SK-N-SH (cell line): Measurements from ENCODE around the gene PPP3CA. TPM values are rescaled to one million over a fixed set of nuclear protein-coding genes. Genes with fewer than 3 reads are reported as not detected.

Source experiments
- CTCF ChIA-PET: fragments of 300-600, 350-600 bp; formaldehyde crosslinking; extraction: SDS; loops from one replicate; lab custom pipeline; 2021; lab: Yijun Ruan, JAX
- POLR2A ChIA-PET: fragments of 350-600 bp; sonication (Branson Sonifier 250); formaldehyde crosslinking; extraction: SDS; loops from one replicate; lab custom pipeline; 2020; ENCODE audit warnings: antibody characterized with exemption, inconsistent platforms; lab: Yijun Ruan, JAX
- DNase-seq: peaks from one replicate; pipeline ENCODE4 v3.0.0; 2012
- H2AFZ ChIP-seq: fragments of 200-600 bp; sonication (generic); 2 replicates; pipeline ENCODE4 v1.8.1; 2016; ENCODE audit warnings: antibody characterized with exemption, mild to moderate bottlenecking, low read depth
- H3F3A ChIP-seq: fragments of 200-600 bp; sonication (generic); replicated peaks from 2 replicates; pipeline ENCODE3; 2016; ENCODE audit warnings: antibody characterized with exemption, mild to moderate bottlenecking; ENCODE audit not compliant: insufficient read depth
- H3K27ac ChIP-seq, 2 experiments: fragments of 200-500 bp in 1 of 2; fragments of 200-600 bp in 1 of 2; sonication (Bioruptor generic) in 1 of 2; sonication (generic), shearing (Covaris generic) in 1 of 2; 2 replicates each; pipeline versions ENCODE4 v1.5.1 to v1.6.1; 2014 to 2016; ENCODE audit warnings: low read depth in 2 of 2, inconsistent platforms in 1 of 2, low read length in 1 of 2, mild to moderate bottlenecking in 1 of 2, mixed read lengths in 1 of 2
- H3K27me3 ChIP-seq: fragments of 200-600 bp; sonication (generic), shearing (Covaris generic); 2 replicates; pipeline ENCODE4 v1.6.1; 2016; ENCODE audit warnings: mixed run types; ENCODE audit not compliant: insufficient read depth
- H3K36me3 ChIP-seq, 2 experiments: fragments of 200-500 bp in 1 of 2; fragments of 200-600 bp in 1 of 2; sonication (Bioruptor generic) in 1 of 2; sonication (generic) in 1 of 2; replicated peaks in 1 of 2; 2 replicates each; pipeline versions ENCODE3 to v1.5.1; 2014 to 2016; ENCODE audit warnings: low read length in 1 of 2, mild to moderate bottlenecking in 1 of 2; ENCODE audit not compliant: insufficient read depth in 2 of 2, control insufficient read depth in 1 of 2
- H3K4me1 ChIP-seq, 2 experiments: fragments of 200-500 bp in 1 of 2; fragments of 200-600 bp in 1 of 2; sonication (Bioruptor generic) in 1 of 2; sonication (generic), shearing (Covaris generic) in 1 of 2; 2 replicates each; pipeline versions ENCODE4 v1.5.1 to v1.6.1; 2014 to 2016; ENCODE audit warnings: low read depth in 1 of 2, low read length in 1 of 2, mixed run types in 1 of 2; ENCODE audit not compliant: insufficient read depth in 2 of 2, control insufficient read depth in 1 of 2
- H3K4me2 ChIP-seq: fragments of 200-600 bp; sonication (generic), shearing (Covaris generic); 2 replicates; pipeline ENCODE4 v1.6.1; 2017; ENCODE audit warnings: mixed run types
- H3K4me3 ChIP-seq, 2 experiments: fragments of 200-500 bp in 1 of 2; fragments of 200-600 bp in 1 of 2; sonication (Bioruptor generic) in 1 of 2; sonication (generic), shearing (Covaris generic) in 1 of 2; 2 replicates each; pipeline versions ENCODE4 v1.5.1 to v1.8.1; 2014 to 2016; ENCODE audit warnings: low read depth in 2 of 2, inconsistent platforms in 1 of 2, low read length in 1 of 2, mild to moderate bottlenecking in 1 of 2, mixed read lengths in 1 of 2, moderate library complexity in 1 of 2
- H3K79me2 ChIP-seq: fragments of 200-600 bp; sonication (generic); 2 replicates; pipeline ENCODE4 v1.8.1; 2017; ENCODE audit warnings: mild to moderate bottlenecking; ENCODE audit not compliant: insufficient read depth
- H3K9ac ChIP-seq: fragments of 200-600 bp; sonication (generic); 2 replicates; pipeline ENCODE4 v1.6.1; 2017; ENCODE audit warnings: mixed run types
- H3K9me2 ChIP-seq: fragments of 200-600 bp; sonication (generic); 2 replicates; pipeline ENCODE4 v1.6.1; 2017; ENCODE audit warnings: mixed run types
- H3K9me3 ChIP-seq: fragments of 200-600 bp; sonication (generic); 2 replicates; pipeline ENCODE4 v1.6.1; 2017; ENCODE audit warnings: mixed run types, mild to moderate bottlenecking, moderate library complexity
- H4K20me1 ChIP-seq: fragments of 200-600 bp; sonication (generic); 2 replicates; pipeline ENCODE4 v1.6.1; 2017; ENCODE audit warnings: mild to moderate bottlenecking, mixed run types; ENCODE audit not compliant: insufficient read depth
- CHD2 ChIP-seq: fragments of 150-350 bp; IDR thresholded peaks from 2 replicates; pipeline ENCODE4 v1.6.1; 2018; ENCODE audit warnings: low read length; ENCODE audit not compliant: partially characterized antibody
- FOXJ3 ChIP-seq: sonication (generic); formaldehyde crosslinking; IDR thresholded peaks from 2 replicates; pipeline ENCODE4 v1.5.1; 2020; ENCODE audit warnings: mild to moderate bottlenecking, missing genetic modification reagents
- FOXM1 ChIP-seq: IDR thresholded peaks from 2 replicates; pipeline ENCODE4 v1.4.0; 2012; ENCODE audit warnings: low read depth, mild to moderate bottlenecking
- GABPA ChIP-seq: IDR thresholded peaks from 2 replicates; pipeline ENCODE4 v1.4.0; 2012; ENCODE audit warnings: low read depth, mild to moderate bottlenecking
- MXI1 ChIP-seq: IDR thresholded peaks from 2 replicates; pipeline ENCODE4 v1.6.1; 2012; ENCODE audit warnings: mild to moderate bottlenecking, low read depth, low read length, improper control_type of control experiment
- NFIC ChIP-seq: IDR thresholded peaks from 2 replicates; pipeline ENCODE4 v1.4.0; 2012; ENCODE audit warnings: borderline replicate concordance
- NRF1 ChIP-seq: IDR thresholded peaks from 2 replicates; pipeline ENCODE4 v1.6.1; 2012; ENCODE audit warnings: low read depth, mild to moderate bottlenecking, low read length
- POLR2AphosphoS5 ChIP-seq: IDR thresholded peaks from 2 replicates; pipeline ENCODE4 v1.6.1; 2012; ENCODE audit warnings: low read depth, low read length
- RAD21 ChIP-seq: IDR thresholded peaks from 2 replicates; pipeline ENCODE4 v1.6.1; 2012; ENCODE audit warnings: mild to moderate bottlenecking, low read length
- RFX5 ChIP-seq: IDR thresholded peaks from 2 replicates; pipeline ENCODE4 v1.6.1; 2012; ENCODE audit warnings: mild to moderate bottlenecking, improper control_type of control experiment, low read length
- SMC3 ChIP-seq: IDR thresholded peaks from 2 replicates; pipeline ENCODE4 v1.6.1; 2012; ENCODE audit warnings: low read depth, low read length, improper control_type of control experiment
- TCF12 ChIP-seq: IDR thresholded peaks from 2 replicates; pipeline ENCODE4 v1.4.0; 2012
- WGBS: methylation state at CpG from one replicate; pipeline ENCODE4 v1.1.6; 2017; ENCODE audit warnings: low lambda C conversion rate; 5-methylcytosine and 5-hydroxymethylcytosine counted together
- polyA plus RNA-seq, 3 experiments: library from polyadenylated mRNA; depleted of rRNA; stranded (reverse); fragments of >200 nt; gene quantifications; 2 replicates each; pipeline ENCODE4 v1.2.3, GENCODE V29; 2012
- TF ChIP-seq, protein P1 (sequence below): IDR thresholded peaks from 2 replicates; pipeline ENCODE4 v1.6.1; 2012; ENCODE audit warnings: mild to moderate bottlenecking, low read depth, low read length, moderate library complexity
- TF ChIP-seq, protein P2 (sequence below): IDR thresholded peaks from 2 replicates; pipeline ENCODE4 v1.4.0; 2012; ENCODE audit warnings: low read depth, borderline replicate concordance
- TF ChIP-seq, protein P3 (sequence below): IDR thresholded peaks from 2 replicates; pipeline ENCODE4 v1.4.0; 2012; ENCODE audit warnings: low read depth
- TF ChIP-seq, protein P4 (sequence below): IDR thresholded peaks from 2 replicates; pipeline ENCODE4 v1.4.0; 2012; ENCODE audit warnings: low read depth, borderline replicate concordance
- TF ChIP-seq, protein P5 (sequence below): IDR thresholded peaks from 2 replicates; pipeline ENCODE4; 2012

PPP3CA gene
- polyA plus RNA-seq, 1 of the 3 experiments (the other 2 are of a cell fraction): 10.7 TPM

DNA sequence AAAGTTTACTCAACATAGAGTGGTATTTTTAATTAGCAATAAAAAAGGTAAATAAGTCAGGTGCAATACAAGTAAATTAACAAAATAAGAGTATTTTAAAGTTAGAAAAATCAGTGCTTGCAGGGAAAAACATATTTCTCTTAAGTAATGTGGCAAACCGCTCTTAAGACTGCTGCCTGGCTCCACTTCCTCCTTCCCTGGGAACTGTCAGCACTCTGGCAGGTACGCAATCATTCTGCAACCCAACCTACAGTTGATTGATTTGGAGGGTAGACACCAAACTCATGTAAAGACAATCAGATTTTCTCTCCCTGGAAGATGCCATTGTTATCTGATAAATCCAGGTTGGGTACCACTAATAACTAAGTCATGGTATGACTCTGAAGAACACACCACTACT is 63.9 kb downstream of the PPP3CA start:
- peaks cover 7% of the 10 kb centered on the region; the same call in 1 of the 2 replicates for H4K20me1 ChIP-seq
- H3K9me3 ChIP-seq: no peaks in the 10 kb centered on the region
- no peaks in the 10 kb centered on the region for H3K36me3 ChIP-seq
- no peak overlapping the region for H3K27ac ChIP-seq
- peaks cover 3 to 41% of the 10 kb centered on the region in 2 experiments; a peak in 3 of 4 replicates for H3K4me1 ChIP-seq
- CTCF ChIA-PET: no interaction called here
- WGBS: 96% methylated on average over 2 of the region's 2 CpGs
- TF ChIP-seq CHD2 (no peak), FOXJ3 (CRISPR knock-in tag) (no peak), POLR2AphosphoS5 (no peak), FOXM1 (no peak), RAD21 (no peak), NFIC (no peak), NRF1 (no peak), RFX5 (no peak), MXI1 (no peak), TCF12 (no peak), SMC3 (no peak), GABPA (no peak)
- TF ChIP-seq, protein P1, sequence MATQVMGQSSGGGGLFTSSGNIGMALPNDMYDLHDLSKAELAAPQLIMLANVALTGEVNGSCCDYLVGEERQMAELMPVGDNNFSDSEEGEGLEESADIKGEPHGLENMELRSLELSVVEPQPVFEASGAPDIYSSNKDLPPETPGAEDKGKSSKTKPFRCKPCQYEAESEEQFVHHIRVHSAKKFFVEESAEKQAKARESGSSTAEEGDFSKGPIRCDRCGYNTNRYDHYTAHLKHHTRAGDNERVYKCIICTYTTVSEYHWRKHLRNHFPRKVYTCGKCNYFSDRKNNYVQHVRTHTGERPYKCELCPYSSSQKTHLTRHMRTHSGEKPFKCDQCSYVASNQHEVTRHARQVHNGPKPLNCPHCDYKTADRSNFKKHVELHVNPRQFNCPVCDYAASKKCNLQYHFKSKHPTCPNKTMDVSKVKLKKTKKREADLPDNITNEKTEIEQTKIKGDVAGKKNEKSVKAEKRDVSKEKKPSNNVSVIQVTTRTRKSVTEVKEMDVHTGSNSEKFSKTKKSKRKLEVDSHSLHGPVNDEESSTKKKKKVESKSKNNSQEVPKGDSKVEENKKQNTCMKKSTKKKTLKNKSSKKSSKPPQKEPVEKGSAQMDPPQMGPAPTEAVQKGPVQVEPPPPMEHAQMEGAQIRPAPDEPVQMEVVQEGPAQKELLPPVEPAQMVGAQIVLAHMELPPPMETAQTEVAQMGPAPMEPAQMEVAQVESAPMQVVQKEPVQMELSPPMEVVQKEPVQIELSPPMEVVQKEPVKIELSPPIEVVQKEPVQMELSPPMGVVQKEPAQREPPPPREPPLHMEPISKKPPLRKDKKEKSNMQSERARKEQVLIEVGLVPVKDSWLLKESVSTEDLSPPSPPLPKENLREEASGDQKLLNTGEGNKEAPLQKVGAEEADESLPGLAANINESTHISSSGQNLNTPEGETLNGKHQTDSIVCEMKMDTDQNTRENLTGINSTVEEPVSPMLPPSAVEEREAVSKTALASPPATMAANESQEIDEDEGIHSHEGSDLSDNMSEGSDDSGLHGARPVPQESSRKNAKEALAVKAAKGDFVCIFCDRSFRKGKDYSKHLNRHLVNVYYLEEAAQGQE: no peak
- TF ChIP-seq, protein P2, sequence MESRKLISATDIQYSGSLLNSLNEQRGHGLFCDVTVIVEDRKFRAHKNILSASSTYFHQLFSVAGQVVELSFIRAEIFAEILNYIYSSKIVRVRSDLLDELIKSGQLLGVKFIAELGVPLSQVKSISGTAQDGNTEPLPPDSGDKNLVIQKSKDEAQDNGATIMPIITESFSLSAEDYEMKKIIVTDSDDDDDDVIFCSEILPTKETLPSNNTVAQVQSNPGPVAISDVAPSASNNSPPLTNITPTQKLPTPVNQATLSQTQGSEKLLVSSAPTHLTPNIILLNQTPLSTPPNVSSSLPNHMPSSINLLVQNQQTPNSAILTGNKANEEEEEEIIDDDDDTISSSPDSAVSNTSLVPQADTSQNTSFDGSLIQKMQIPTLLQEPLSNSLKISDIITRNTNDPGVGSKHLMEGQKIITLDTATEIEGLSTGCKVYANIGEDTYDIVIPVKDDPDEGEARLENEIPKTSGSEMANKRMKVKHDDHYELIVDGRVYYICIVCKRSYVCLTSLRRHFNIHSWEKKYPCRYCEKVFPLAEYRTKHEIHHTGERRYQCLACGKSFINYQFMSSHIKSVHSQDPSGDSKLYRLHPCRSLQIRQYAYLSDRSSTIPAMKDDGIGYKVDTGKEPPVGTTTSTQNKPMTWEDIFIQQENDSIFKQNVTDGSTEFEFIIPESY: no peak
- TF ChIP-seq, protein P3, sequence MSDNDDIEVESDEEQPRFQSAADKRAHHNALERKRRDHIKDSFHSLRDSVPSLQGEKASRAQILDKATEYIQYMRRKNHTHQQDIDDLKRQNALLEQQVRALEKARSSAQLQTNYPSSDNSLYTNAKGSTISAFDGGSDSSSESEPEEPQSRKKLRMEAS: no peak
- TF ChIP-seq, protein P4, sequence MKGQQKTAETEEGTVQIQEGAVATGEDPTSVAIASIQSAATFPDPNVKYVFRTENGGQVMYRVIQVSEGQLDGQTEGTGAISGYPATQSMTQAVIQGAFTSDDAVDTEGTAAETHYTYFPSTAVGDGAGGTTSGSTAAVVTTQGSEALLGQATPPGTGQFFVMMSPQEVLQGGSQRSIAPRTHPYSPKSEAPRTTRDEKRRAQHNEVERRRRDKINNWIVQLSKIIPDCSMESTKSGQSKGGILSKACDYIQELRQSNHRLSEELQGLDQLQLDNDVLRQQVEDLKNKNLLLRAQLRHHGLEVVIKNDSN: no peak
- TF ChIP-seq, protein P5, sequence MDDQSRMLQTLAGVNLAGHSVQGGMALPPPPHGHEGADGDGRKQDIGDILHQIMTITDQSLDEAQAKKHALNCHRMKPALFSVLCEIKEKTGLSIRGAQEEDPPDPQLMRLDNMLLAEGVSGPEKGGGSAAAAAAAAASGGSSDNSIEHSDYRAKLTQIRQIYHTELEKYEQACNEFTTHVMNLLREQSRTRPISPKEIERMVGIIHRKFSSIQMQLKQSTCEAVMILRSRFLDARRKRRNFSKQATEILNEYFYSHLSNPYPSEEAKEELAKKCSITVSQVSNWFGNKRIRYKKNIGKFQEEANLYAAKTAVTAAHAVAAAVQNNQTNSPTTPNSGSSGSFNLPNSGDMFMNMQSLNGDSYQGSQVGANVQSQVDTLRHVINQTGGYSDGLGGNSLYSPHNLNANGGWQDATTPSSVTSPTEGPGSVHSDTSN: no peak
- H3F3A ChIP-seq: peaks cover 11% of the 10 kb centered on the region
- no peaks in the 10 kb centered on the region for H3K27me3 ChIP-seq
- no peak overlapping the region for H3K9ac ChIP-seq
- no peak for DNase-seq
- no peak overlapping the region for H3K4me3 ChIP-seq
- no peak overlapping the region for H2AFZ ChIP-seq
- H3K79me2 ChIP-seq: peaks cover 42% of the 10 kb centered on the region; the same call in 1 of the 2 replicates
- H3K9me2 ChIP-seq: no peaks in the 10 kb centered on the region
- POLR2A ChIA-PET: no interaction called here
- no peak overlapping the region for H3K4me2 ChIP-seq
